HG02571 (cell line): Measurements from ENCODE around the gene TTLL12.
A peak's percentile ranks its signal among the peaks of the same experiment; 100 is the strongest.
"Not testable (repeated sequence)": the region's sequence is repeated elsewhere in the genome, so short reads cannot be mapped to it uniquely, and the experiment has no call there.

Experiments used
- ATAC-seq: cut with Tn5 transposase; IDR thresholded peaks from one replicate; pipeline ENCODE4 v1.9.1; 2021; ENCODE audit warnings: mild to moderate bottlenecking, moderate library complexity; ENCODE audit not compliant: unreplicated experiment

The TTLL12 gene

GRCh38 chr22:43157874-43158546, 28.9 kb downstream of the TTLL12 start:
- ATAC-seq: no peak

GRCh38 chr22:43156413-43156812, 30.5 kb downstream of the TTLL12 start:
- ATAC-seq: no peak

GRCh38 chr22:43155789-43156188, 31.1 kb downstream of the TTLL12 start:
- no peak for ATAC-seq

GRCh38 chr22:43154887-43155536, 31.9 kb downstream of the TTLL12 start:
- ATAC-seq: no peak

- ATAC-seq: no peak
Measured at GRCh38 chr22:43153899-43154298, 33.0 kb downstream of the TTLL12 start.

- no peak for ATAC-seq
Measured at GRCh38 chr22:43152357-43153071, 34.4 kb downstream of the TTLL12 start.

- ATAC-seq: no peak
Measured at GRCh38 chr22:43152003-43152356, 35.0 kb downstream of the TTLL12 start.

- no peak for ATAC-seq
Measured at GRCh38 chr22:43151251-43152002, 35.5 kb downstream of the TTLL12 start, which contains the start of gene TSPO. TSPO (plus strand) TSS chr22:43151559; CDS start chr22:43159239, 7,680 bp downstream.

- no peak for ATAC-seq
Measured at GRCh38 chr22:43150731-43151206, 36.2 kb downstream of the TTLL12 start.

- ATAC-seq: no peak
Measured at GRCh38 chr22:43148581-43148980, 38.4 kb downstream of the TTLL12 start.

- no peak for ATAC-seq
Measured at GRCh38 chr22:43147821-43148220, 39.1 kb downstream of the TTLL12 start.

- not testable (repeated sequence) for ATAC-seq
Measured at GRCh38 chr22:43146332-43146731, 40.6 kb downstream of the TTLL12 start.

- ATAC-seq: not testable (repeated sequence)
Measured at GRCh38 chr22:43145371-43145770, 41.6 kb downstream of the TTLL12 start.

GRCh38 chr22:43144949-43145348, 42.0 kb downstream of the TTLL12 start:
- ATAC-seq: no peak

GRCh38 chr22:43142880-43143562, 43.9 kb downstream of the TTLL12 start, which contains the start of gene MCAT:
MCAT (minus strand) TSS chr22:43143398; CDS start chr22:43143348, 50 bp downstream.
- ATAC-seq: peak; percentile 83

GRCh38 chr22:43136801-43137200, 50.1 kb downstream of the TTLL12 start:
- ATAC-seq: no peak

GRCh38 chr22:43136255-43136654, 50.7 kb downstream of the TTLL12 start:
- ATAC-seq: no peak

- no peak for ATAC-seq
Measured at GRCh38 chr22:43135565-43135964, 51.4 kb downstream of the TTLL12 start.

- no peak for ATAC-seq
Measured at GRCh38 chr22:43134553-43134952, 52.4 kb downstream of the TTLL12 start.

- no peak for ATAC-seq
Measured at GRCh38 chr22:43133401-43133800, 53.5 kb downstream of the TTLL12 start.
